Myocyte (in vitro differentiated cells): ENCODE results near the gene CAMK1D. TPM values are rescaled to one million over a fixed set of nuclear protein-coding genes. Genes with fewer than 3 reads are reported as not detected.

Experiments used
- DNase-seq: peaks from one replicate; pipeline ENCODE4 v3.0.0-alpha.2; 2012; ENCODE audit warnings: low read depth
- microRNA counts: library from miRNA; unstranded; fragments of <30 nt; microRNA quantifications from one replicate; lab custom pipeline; 2016
- microRNA-seq: library from miRNA; unstranded; fragments of <30 nt; microRNA quantifications from one replicate; pipeline ENCODE4, GENCODE V29; 2016
- total RNA-seq: library from RNA; depleted of rRNA; stranded (reverse); fragments of >200 nt; gene quantifications from 2 replicates; pipeline ENCODE4 v1.2.3, GENCODE V29; 2014

CAMK1D gene
- total RNA-seq, 1 donor from 2014 or later, result 0.96 TPM

- DNase-seq, result no peak
These were observed 525.2 kb downstream of the CAMK1D start for GRCh38 chr10:12874501-12874900.

- DNase-seq, result no peak
These were observed 525.8 kb downstream of the CAMK1D start for GRCh38 chr10:12875100-12875499.

GRCh38 chr10:12876266-12876665 is 526.9 kb downstream of the CAMK1D start:
- no peak for DNase-seq

GRCh38 chr10:12877150-12877549 is 527.8 kb downstream of the CAMK1D start:
- DNase-seq, result no peak

- DNase-seq, result no peak
These were observed 531.1 kb downstream of the CAMK1D start for GRCh38 chr10:12880423-12880822.

- no peak for DNase-seq
These were observed 535.5 kb downstream of the CAMK1D start for GRCh38 chr10:12884851-12885250.

MicroRNAs within 50 kb of the gene (microRNA counts, 767-probe panel; counts per million panel counts)
- not detected for microRNA hsa-miR-548q (lab: Ali Mortazavi, UCI)

Small RNAs within 50 kb of the gene (microRNA-seq; reads per million reads assigned to microRNA genes)
- not detected for gene MIR4480
- gene MIR4481, result not detected
- not detected for gene MIR548Q

Other genes with a start within 250 kb of the CAMK1D start
- gene SEC61A2, start 219.9 kb upstream of the CAMK1D start, total RNA-seq, result 17.0 and 18.6 TPM in 2 replicates
- gene NUDT5, start 153.7 kb upstream of the CAMK1D start, total RNA-seq, result 27.9 and 30.7 TPM in 2 replicates
- gene CDC123, start 153.4 kb upstream of the CAMK1D start, total RNA-seq, result 61.7 and 83.4 TPM in 2 replicates